Effector CD8-positive, alpha-beta T cell (primary cell): ENCODE data around the gene GAB2.
"Not testable (repeated sequence)": the region's sequence is repeated elsewhere in the genome, so short reads cannot be mapped to it uniquely, and the experiment has no call there.

ENCODE experiments used
- DNase-seq: peaks from one replicate; lab custom pipeline; 2025; lab: John Stamatoyannopoulos, UW
- total RNA-seq, 4 experiments: gene quantifications; one replicate each; lab custom pipeline; 2026; lab: John Stamatoyannopoulos, UW

Gene GAB2, protein sequence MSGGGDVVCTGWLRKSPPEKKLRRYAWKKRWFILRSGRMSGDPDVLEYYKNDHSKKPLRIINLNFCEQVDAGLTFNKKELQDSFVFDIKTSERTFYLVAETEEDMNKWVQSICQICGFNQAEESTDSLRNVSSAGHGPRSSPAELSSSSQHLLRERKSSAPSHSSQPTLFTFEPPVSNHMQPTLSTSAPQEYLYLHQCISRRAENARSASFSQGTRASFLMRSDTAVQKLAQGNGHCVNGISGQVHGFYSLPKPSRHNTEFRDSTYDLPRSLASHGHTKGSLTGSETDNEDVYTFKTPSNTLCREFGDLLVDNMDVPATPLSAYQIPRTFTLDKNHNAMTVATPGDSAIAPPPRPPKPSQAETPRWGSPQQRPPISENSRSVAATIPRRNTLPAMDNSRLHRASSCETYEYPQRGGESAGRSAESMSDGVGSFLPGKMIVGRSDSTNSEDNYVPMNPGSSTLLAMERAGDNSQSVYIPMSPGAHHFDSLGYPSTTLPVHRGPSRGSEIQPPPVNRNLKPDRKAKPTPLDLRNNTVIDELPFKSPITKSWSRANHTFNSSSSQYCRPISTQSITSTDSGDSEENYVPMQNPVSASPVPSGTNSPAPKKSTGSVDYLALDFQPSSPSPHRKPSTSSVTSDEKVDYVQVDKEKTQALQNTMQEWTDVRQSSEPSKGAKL
- total RNA-seq = 27.7 to 68.5 (median 52.4) reads per million in 4 experiments

DNA sequence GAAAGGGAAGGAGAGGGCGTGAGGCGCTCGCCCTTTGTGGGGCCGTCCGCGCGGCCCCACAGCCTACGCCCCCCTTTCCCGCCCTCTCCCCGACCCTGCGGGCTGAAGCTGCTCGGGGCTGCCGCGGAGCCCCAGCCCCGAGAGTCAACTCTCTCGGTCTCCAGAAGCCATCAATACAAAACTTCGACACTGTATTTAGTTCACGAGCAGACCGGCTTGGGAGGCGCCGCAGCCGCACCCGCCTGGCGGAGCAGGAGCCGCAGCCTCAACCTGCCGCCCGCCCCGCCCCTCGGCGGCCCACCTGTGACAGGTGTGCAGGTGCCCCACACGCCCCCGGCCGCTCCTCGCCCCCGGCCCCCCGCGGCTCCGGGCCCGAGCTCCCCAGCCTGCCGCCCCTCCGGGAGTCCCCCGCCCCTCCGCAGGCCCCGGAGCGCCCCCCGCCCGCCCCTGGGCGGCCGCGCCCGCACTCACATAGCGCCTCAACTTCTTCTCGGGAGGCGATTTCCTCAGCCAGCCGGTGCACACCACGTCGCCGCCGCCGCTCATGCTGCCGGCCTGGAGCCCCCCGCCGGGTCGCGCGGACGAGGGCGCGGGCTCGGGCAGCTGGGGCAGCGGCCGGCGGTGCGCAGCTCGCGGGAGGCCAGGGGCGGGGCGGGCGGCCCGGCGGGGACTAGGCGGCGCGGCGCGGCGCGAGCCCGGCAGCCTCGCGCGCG is at the start of gene GAB2:
TSS of gene GAB2 (minus strand) at position 646 of the 713 bp plus-strand sequence. CDS start at position 546, 100 bp downstream.
- DNase-seq = peak; percentile 23

DNA sequence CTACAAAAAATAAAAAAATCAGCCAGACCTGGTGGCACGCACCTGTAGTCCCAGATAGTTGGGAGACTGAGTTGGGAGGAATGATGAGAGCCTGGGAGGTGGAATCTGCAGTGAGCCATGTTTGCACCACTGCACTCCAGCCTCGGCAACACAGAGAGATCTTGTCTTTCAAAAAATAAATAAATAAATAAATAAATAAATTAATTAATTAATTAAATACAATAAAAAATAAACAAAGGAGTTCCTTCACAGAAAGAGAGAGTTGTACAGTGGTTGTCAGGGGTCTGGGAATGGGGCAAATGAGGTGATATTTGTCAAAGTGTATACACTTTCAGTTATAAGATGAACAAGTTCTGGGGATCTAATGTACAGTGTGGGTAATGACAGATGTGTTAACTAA is 49.8 kb upstream of the GAB2 start:
- DNase-seq = no peak

DNA sequence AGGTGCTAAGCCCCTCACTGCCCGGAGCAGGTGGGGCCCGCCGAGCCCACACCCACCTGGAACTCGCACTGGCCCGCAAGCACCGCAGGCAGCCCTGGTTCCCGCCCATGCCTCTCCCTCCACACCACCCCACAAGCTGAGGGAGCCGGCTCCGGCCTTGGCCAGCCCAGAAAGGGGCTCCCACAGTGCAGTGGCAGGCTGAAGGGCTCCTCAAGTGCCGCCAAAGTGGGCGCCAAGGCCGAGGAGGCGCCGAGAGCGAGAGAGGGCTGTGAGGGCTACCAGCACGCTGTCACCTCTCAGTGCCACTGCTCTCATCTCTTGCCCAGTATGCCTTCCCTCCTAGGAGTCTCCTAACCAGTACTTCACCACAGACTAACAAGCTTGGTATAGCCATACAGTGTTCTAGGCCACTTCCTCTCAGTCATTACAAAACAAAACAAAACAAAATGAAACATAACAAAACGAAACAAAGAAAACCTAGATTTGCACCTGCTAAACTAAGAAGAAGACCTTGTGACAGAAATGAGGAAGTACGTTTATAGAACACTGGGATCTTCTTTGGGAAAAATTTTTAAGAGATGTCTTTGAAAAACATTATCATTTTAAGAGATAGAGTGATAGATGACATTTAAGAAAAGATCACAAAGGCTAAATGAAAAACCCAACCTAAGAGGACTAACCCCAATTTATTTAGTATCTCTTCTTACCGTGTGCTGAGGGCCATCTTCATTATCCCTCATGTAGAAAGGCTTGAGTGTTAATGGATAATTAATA is 47.7 kb upstream of the GAB2 start:
- DNase-seq = no peak

DNA sequence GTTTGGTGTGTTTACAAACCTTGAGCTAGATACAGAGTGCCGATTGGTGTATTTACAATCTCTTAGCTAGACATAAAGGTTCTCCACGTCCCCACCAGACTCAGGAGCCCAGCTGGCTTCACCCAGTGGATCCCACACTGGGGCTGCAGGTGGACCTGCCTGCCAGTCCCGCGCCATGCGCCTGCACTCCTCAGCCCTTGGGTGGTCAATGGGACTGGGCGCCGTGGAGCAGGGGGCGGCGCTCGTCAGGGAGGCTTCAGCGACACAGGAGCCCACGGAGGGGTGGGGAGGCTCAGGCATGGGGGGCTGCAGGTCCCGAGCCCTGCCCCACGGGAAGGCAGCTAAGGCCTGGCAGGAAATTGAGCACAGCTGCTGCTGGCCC is 47.2 kb upstream of the GAB2 start:
- not testable (repeated sequence) for DNase-seq

DNA sequence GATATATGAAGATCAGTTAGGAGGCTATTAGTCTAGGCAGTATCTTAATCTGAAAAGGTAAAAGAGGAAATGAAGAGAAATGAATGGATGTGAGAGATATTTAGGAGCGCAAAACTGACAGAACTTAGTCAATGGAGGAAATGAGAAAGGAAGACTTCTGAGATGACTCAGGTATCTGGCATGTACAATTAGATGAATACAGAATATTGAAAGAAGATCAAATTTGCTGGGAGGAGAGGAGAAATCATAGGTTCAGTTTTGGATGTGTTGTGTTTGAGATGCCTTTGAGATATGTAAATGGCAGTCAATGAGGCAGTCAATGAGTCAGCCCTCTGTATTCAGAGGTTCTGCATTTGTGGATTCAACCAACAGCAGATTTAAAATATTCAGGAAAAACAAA is 42.9 kb upstream of the GAB2 start:
- DNase-seq = no peak

DNA sequence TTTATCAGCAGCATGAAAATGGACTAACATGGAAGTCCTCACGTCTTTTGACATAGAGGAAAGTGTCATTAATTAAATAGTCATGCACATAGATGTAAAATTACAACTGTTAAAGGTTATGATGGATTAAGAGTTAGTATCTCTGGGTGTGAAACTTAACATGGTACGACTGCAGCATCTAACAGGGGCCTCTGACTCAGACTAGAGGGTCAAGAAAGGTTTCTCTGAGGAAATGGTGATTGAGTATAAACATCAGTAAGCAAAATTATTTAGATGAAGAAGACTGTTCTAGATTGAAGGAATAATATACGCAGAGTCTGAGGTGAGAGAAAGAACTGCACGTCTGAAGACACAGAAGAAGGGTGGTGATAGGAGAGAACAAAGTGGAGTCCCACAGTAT is 42.1 kb upstream of the GAB2 start:
- no peak for DNase-seq

DNA sequence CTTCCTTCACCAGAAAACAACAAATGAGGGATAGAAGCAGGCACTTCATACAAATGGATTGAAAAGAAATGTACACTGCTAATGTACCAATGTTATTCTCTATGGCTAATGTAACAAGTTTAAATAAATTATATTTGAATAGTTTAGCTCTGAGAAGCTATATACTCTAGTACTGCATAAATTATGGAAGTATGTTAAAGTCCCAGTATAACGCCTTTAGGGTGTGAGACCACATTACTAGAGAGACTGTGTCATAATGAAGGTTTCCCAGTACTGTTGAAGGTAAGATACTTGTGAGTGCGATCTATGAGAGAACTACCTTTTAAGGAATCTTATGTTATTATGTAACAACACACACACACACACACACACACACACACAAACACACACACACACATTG is 39.8 kb upstream of the GAB2 start:
- no peak for DNase-seq

DNA sequence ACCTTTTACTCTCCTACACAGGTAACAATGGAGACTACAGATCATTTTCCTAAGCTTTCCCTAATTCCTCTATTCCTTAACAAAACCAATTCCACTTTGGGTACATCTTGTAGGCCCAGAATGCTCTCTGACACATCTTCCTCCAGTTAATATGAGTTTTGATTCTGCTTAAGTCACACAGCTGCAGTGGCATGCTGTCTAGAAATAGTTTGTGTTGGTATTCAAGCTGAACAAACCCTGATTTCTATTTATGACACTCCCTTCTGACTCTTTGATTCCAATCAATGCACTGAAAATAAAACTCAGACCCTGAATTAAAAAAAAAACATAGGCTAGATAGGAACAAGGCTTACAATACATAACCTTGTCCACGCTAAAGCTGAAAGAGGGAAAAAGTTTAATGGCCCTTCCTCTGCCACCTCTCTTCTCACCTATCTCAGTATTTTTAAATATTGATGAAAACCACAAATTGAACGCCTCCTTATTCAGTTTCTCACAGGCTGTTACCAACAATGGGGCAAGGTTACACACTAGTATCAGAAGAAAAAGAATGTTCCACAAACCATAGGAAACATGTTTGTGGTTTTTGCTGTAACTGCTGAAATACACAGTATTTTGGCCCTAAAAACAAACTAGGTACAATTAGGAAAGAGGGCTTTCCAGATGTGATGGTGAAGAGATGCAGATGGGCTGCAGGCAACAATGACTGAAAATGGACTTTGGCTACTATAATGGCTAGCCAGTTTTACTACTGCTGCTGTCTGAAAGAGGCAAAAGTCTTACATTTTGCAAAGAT is 35.7 kb upstream of the GAB2 start:
- DNase-seq = no peak

DNA sequence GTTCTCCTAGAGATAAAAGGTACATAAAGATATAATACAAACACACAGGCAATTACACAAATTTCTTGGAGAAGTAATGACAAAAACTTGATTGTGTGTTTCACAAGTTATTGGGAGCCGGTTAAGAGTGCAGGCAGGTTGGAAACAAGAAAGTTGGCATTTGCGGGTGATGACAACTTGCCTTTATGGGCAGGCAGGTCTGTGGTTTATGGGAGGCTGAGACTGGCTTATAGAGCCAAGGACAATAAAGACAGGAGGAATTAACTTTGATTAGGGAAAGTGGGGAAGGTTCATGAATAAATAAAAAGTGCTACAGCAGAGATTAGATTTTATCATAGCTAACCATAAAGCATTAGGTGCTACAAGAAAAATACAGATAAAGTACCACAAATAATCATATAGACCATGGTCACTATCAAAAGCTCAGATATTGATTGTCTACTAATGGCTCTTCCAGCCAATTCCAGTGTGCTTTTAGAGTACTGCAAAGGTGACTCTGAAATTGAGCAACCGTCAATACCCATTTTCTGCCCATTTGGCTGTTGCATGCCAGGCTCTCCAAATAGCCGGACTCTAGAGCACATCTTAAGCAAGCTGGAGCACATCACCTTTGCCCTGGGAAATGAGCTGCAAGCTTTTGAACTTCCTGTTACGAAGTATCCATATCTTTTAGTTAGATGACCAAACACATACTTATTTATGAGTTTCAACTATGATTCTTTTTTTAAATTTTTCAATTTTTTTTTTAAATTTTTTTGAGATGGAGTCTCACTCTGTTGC is 33.9 kb upstream of the GAB2 start:
- DNase-seq = no peak

DNA sequence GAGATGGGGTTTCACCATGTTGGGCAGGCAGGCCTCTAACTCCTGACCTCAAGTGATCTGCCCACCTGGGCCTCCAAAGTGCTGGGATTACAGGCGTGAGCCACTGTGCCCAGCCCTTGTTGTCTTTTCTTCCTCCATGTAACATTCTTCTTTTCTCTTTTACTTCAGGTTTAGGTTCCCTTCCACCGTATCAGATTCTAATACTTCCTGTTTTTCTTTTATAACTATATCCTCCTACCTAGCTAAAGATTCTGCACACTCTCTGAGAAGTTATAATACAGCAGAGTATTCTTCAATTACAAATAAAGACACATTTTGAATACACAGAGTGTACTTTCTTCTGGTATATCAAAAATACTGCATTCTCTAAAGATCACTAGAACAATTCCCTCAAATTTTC is 33.2 kb upstream of the GAB2 start:
- DNase-seq = no peak

DNA sequence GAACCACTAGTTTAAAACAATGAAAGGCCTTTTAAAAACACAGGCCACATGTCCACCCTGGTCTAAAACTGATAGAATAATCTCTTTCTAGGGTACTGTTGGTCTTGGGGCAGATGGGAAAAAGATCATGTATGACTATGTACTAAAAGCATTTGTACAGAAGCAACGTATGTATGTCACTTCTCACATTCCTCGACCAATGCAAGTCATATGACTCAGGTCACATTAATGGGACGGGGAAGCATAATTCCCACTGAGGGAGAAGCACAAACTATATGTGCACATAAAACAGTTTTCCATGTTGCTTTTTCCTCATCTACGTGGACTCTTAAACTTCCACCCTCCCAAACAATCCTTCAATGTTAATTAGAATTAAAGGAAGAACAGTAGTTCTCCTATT is 32.2 kb upstream of the GAB2 start:
- DNase-seq = no peak

DNA sequence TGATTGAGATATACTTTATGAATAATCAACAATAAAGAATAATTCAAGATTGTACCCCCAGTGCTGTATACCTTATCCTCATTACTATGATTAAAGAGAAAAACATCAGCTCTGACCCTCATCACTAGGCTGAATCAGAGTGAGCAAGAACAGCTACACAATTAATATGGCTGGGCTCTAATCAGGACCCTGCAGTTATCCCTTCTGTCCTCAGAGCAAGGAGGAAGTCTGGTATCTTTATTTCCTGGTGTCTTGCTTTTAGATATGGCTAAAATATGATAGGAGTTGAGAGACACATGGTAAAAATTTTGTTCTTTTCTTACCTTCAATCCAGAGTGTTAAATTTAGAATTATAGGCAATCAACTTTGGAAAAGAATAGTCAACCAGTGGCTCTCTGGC is 28.6 kb upstream of the GAB2 start:
- DNase-seq = no peak

DNA sequence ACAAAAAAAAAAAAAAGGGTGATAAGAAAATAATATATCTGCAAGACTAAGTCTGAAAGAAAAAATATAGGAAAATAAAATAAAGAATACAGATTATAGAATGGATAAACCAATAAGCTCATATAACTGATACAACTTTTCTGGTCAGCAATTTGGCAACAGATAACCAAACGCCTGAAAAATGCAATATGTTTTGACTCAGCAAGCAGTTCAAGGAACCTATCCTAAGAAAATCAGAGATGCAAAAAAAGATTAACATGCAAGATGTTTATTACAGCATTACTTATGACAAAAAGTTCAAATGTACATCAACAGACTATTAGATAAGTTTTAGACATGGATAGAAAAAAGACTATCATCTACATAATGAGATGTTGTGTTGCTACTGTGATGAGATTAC is 27.1 kb upstream of the GAB2 start:
- no peak for DNase-seq

DNA sequence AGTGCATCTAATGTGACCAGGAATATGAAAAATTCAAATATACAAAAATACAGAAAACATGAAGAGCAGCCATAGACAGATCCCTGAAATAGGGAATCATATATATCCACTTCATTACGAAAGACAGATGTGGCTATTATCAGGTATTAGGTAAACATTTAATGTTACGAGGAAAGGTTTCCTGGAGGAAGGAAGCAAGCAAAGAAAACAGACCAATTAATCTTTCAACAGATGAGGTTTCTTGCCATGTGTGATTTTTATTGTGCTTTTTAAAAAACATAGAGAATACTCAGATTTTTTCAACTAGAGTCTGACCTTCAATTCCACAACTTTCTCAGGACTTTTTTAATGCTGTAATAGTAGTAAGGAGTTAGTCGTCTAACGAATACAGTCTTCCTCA is 24.3 kb upstream of the GAB2 start:
- no peak for DNase-seq

DNA sequence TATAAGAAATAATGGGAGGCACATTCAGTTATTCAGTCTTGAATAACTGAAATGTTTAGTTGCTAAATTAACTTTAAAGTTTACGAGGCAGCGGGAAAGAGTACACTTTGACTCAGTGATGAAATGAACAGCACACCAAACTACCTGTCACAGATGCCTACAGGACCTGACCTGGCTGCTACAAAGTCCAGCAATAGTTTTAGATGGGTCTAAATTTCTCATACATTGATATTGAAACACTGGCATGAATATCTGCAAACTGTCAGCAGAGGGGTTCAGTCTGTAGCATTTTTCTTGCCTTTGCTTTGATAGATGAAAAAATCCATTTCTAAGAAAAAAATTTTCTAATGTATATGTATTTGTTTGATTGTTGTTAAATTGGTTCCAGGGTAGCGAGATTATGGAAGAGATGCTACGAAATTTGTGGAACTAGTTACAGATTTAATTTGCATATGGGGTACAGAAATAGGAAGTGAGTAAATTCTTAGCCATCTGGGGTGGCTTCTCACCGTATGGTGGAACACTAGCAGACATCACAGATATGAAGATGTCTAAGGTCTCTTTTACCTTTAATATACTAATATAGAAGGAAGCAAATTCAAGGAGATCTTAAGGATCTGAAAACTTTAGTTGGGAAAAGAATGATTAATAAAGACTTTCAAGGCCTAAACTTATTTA is 20.8 kb upstream of the GAB2 start:
- no peak for DNase-seq

DNA sequence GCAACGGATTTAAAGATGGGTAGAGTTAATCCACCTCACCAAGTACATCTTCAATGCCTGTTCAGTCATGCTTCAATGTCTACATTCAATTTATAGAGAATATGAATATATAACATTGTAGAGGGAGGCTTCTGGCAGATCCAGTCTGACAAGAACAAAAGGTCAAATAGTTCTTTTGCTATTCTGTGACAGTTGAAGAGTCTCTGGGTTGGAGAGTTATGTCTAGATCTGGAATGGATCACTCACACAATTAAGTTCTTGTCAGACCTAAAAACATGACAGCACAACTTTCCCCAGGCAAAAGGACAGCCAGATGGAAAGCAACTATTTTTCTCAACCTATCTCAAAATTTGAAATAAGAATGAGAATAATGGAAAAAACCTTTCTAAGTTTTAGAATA is 15.3 kb upstream of the GAB2 start:
- no peak for DNase-seq

DNA sequence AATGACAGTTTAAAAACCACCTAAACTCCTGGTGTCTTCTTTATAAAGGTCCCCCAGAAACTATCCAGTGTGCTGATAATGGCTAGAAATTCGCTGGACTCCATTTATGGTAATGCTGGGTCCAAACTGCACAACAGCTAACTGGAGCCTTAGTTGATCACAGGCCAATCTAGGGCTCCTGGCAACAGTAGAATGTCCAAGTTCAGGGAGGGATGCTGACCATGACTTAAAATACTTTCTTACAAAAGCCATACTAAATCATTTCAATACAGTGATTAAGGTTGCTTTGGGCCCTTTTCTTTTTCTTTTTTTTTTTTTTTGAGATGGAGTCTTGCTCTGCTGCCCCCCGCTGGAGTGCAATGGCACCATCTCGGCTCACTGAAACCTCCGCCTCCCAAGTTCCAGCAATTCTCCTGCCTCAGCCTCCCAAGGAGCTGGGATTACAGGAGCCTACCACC is 14.5 kb upstream of the GAB2 start:
- DNase-seq = no peak

DNA sequence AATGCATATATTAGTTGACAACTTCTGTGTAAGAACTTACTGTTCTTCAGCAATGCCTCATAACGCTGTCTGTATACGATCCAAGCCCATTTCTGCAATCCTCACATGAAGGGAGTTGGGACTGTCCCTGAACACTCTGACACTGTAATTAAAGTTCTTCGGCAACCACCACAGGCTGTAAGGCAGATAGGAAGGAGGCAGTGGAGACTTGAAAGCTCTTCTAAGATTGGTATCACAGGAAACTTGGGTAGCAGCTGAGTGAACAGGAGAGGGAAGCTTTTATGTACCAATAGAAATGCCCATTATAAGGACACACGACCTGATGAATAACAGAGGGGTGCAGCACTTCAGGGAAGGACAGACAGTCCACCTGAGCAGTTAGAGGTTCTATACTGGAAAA is 12.0 kb upstream of the GAB2 start:
- no peak for DNase-seq

DNA sequence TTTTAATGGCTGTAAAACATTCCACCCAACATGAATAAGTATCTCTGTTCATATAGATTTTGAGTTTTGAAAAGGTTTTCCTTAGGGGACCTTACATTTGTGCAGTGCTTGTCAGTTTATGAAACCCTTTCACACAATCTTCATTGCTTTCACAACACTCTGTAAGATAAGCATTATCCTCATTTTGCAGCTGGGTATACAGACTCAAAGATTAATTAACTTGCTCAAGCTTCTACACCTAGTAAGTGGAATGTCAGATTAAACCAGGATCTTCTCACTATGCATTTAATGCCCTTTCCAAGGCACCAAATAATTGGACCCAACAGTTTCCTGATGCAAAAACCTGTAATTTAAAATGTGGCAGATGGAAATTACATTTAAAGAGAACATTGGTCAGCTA is 11.6 kb upstream of the GAB2 start:
- no peak for DNase-seq

DNA sequence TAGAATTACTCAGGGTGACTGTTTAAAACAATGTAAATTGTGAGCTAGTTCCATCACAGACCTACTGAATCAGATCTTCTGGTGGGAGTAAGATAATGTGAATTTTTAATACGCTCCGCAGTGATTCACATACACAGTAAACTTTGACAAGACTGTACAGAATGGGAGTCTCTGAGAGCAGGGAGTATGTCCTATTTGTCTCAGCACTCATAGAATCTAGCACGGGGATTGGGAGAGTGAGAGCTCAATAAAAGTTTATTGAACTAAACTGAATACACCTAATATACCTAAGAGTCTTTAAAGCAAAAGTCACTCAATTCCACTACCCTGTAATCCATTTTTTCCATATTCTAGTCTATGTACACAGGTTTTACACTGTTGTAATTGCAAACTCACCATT is 11.2 kb upstream of the GAB2 start:
- no peak for DNase-seq
